Effector memory CD4-positive, alpha-beta T cell (primary cell): ENCODE data around the gene UBTFL1.

Experiments used
- DNase-seq, 3 donors: peaks; one replicate each; pipeline ENCODE4 v3.0.0-alpha.2; 2020
- H3K27ac ChIP-seq: 2 replicates; pipeline ENCODE4 v1.7.0; 2013; ENCODE audit warnings: mild to moderate bottlenecking, low read length, moderate library complexity; ENCODE audit not compliant: insufficient read depth, poor library complexity, severe bottlenecking
- H3K27me3 ChIP-seq: replicated peaks from 2 replicates; pipeline ENCODE4 v1.7.0; 2013; ENCODE audit warnings: mild to moderate bottlenecking, low read length; ENCODE audit not compliant: insufficient read depth, control insufficient read depth, poor library complexity, severe bottlenecking
- H3K36me3 ChIP-seq: 2 replicates; pipeline ENCODE4 v1.7.0; 2013; ENCODE audit warnings: mild to moderate bottlenecking, low read length, moderate library complexity; ENCODE audit not compliant: control insufficient read depth, insufficient read depth
- H3K4me1 ChIP-seq: 2 replicates; pipeline ENCODE4 v1.7.0; 2013; ENCODE audit warnings: low read length, mild to moderate bottlenecking; ENCODE audit not compliant: control insufficient read depth, insufficient read depth, poor library complexity, severe bottlenecking
- H3K4me3 ChIP-seq: 2 replicates; pipeline ENCODE4 v1.7.0; 2013; ENCODE audit warnings: low read length, low read depth, mild to moderate bottlenecking; ENCODE audit not compliant: insufficient read depth, poor library complexity, severe bottlenecking
- H3K9me3 ChIP-seq: 2 replicates; pipeline ENCODE4 v1.7.0; 2013; ENCODE audit warnings: mild to moderate bottlenecking, low read length, moderate library complexity; ENCODE audit not compliant: control insufficient read depth

UBTFL1 gene

DNA sequence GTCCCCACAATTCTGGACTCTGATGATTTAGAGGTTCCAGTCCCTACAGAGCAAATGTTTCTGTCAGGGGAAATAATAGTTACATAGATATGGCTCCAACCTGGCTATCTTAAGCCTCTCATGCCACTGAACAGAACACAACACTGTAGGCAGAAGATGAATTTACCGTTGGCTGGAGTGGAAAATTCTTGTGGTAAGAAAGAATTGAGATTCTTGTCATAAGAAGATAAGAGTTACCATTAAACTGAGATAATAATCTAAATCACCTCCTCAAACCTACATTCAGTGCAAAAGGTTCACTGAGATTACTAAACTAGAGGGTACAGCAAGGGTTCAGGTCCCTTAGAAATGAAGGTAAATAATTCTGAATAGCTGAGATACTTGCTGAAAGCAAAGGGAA, 38.6 kb downstream of the UBTFL1 start:
- Histone ChIP-seq H3K27ac (no peak overlapping the region), H3K4me3 (no peak overlapping the region), H3K27me3 (no peaks in the 10 kb centered on the region), H3K4me1 (no peaks in the 10 kb centered on the region), H3K36me3 (no peaks in the 10 kb centered on the region), H3K9me3 (no peaks in the 10 kb centered on the region)
- DNase-seq, result no peak

DNA sequence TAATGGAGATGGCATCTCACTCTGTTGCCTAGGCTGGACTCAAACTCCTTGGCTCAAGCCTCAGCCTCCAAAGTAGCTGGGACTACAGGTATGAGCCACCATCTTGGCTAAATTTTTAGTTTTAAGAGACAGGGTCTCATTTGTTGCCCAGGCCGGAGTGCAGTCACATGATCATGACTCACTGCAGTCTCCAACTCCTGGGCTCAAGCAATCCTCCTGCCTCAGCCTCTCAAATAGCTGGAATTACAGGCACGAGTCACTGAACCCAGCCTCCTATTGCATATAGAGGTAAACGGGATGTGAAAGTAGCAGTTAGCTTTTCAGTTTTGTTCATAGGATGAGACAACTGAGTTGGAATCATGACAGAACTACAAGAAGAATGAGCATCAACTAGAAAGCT, 39.2 kb downstream of the UBTFL1 start:
- H3K27me3 ChIP-seq, result no peaks in the 10 kb centered on the region
- DNase-seq, result no peak
- no peaks in the 10 kb centered on the region for H3K36me3 ChIP-seq
- H3K4me3 ChIP-seq, result no peak overlapping the region
- H3K27ac ChIP-seq, result no peak overlapping the region
- H3K4me1 ChIP-seq, result no peaks in the 10 kb centered on the region
- no peaks in the 10 kb centered on the region for H3K9me3 ChIP-seq

DNA sequence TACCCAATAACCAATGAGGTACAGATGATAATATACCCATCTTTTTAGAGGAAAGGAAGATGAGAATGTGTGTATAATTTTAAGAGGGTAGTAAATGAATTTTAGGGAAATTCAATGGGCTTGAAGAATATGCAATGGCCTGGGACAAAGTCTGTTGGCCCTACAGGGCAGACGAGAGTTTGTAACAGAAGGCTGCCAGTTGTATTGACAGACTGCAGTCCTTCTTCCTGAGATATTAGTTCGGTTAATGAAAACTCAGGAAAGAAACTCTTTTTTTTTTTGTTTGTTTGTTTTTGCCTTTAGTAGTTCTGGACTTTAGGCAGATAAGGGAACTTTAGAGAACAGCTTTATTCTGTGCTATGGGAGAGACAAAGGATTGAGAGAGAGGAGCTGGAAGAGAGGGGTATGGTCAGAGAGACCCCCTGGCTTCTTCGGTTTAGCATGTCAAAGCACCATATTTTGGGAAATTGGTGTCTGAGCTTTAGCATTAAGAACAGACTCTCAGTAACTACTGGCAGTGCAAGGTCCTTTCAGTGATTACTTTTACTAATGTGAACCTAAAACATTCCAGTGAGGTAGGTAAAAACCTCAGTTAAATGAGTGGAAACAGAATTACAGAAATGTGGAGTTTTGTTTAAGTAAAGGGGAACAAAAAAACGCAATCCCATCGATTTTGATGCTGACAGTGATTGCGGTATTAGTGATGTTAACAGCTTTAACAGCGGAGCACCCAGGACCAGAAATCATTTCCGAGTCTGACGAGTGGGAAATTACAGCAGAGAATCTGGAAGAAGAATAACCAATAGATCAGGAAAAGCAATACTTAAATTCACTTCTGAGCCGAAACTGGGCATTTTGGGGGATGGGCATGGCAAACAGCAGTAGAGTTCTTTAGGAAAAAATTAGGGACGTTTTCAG, 48.1 kb downstream of the UBTFL1 start:
- H3K9me3 ChIP-seq, result no peaks in the 10 kb centered on the region
- no peaks in the 10 kb centered on the region for H3K36me3 ChIP-seq
- H3K27me3 ChIP-seq, result peaks cover 4% of the 10 kb centered on the region
- no peak overlapping the region for H3K4me3 ChIP-seq
- no peak for DNase-seq
- peaks cover 8% of the 10 kb centered on the region for H3K4me1 ChIP-seq
- H3K27ac ChIP-seq, result no peak overlapping the region

DNA sequence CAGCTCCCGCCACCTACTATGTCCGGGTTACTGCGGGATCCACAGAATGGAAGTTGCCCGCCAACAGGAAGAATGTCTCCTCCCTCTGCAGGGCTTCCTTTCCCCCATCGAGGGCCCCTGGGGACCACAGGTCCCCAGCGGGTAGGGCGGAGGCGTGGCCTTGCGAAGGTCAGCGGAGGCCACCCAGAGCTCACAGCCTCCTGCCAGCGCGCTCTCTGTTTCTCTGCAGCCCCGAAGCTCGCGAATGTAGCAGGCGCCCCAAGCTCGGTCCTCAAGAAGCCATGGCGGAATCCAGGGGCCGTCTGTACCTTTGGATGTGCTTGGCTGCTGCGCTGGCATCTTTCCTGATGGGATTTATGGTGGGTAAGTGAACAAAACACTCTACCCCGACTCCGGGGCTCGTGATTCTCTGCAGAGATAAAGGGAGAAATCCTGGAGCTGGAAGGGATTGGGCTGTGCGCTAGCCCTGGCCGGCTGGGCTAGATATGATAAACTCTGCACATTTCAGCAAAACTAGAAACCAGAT, 48.8 kb downstream of the UBTFL1 start, which contains the start of gene NAALAD2:
Gene NAALAD2, plus strand, starts transcription at position 186 of the 526 bp plus-strand sequence. Its CDS starts 96 bp downstream, at position 282.
- Histone ChIP-seq H3K4me3 (peak within 1 kb of the TSS; percentile 14), H3K4me1 (peaks cover 8% of the 10 kb centered on the region), H3K27me3 (peaks cover 4% of the 10 kb centered on the region), H3K36me3 (no peaks in the 10 kb centered on the region), H3K9me3 (no peaks in the 10 kb centered on the region), H3K27ac (no peak within 1 kb of the TSS)
- DNase-seq, result no peak

DNA sequence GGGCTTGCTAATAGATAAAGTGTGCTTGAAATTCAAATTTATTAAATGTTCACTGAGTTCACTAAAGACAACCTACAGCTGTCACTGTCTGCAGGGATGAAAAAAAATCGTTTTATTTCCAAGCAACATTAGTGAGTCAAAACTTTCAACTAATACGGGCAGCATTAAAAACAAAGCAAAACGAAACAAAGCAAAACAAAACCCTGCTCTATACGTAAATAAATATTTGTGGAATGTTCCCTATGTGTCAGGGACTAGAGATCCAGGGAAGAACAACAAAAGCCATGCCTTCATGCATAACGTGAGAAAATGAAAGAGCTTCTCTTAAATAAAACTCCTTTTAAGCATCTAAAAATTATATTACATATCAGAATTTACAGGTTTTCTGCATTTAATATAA, 49.3 kb downstream of the UBTFL1 start:
- Histone ChIP-seq H3K4me1 (peaks cover 8% of the 10 kb centered on the region), H3K9me3 (no peaks in the 10 kb centered on the region), H3K4me3 (peak overlapping the region; percentile 14), H3K27ac (no peak overlapping the region), H3K36me3 (no peaks in the 10 kb centered on the region), H3K27me3 (peaks cover 4% of the 10 kb centered on the region)
- DNase-seq, result no peak
